Subcutaneous adipose tissue (tissue), 4 donors: ENCODE data around the gene SLC22A9. TPM values are rescaled to one million over a fixed set of nuclear protein-coding genes. Genes with fewer than 3 reads are reported as not detected.

Experiments used
- CTCF ChIP-seq: fragments of 450-650 bp; IDR thresholded peaks from one replicate; pipeline ENCODE4 v1.5.1; 2016; ENCODE audit warnings: low read depth, mild to moderate bottlenecking, control low read depth, antibody characterized with exemption, moderate library complexity
- total RNA-seq, 4 donors: library from RNA; depleted of rRNA; stranded (reverse); fragments of >200 nt; gene quantifications; one replicate each; pipeline ENCODE4 v1.1.0, GENCODE V29; 2016

SLC22A9 gene
- total RNA-seq, 4 donors from 2014 or later, result not detected

GRCh38 chr11:63459586-63459985 is 90.0 kb downstream of the SLC22A9 start:
- TF ChIP-seq CTCF, result no peak

Other genes starting within 250 kb of the SLC22A9 start
- not detected for gene SLC22A24, start 225.6 kb upstream of the SLC22A9 start, total RNA-seq
- gene SLC22A25, start 126.2 kb upstream of the SLC22A9 start, total RNA-seq, result under 1 TPM in 2 of 4 donors, not detected in 2; 0.19 to 0.22 TPM
- 10 to 100 TPM; 38.2 to 59.5 (median 42.9) TPM for gene PLAAT5, start 121.4 kb downstream of the SLC22A9 start, total RNA-seq
- gene LGALS12, start 136.3 kb downstream of the SLC22A9 start, total RNA-seq, result 100 to 1,000 TPM in 1 of 4 donors, 10 to 100 TPM in 3; 30.2 to 230 (median 71.0) TPM
- gene PLAAT4, start 167.0 kb downstream of the SLC22A9 start, total RNA-seq, result 10 to 100 TPM in 3 of 4 donors, 1 to 10 TPM in 1; 9.9 to 21.2 (median 15.4) TPM
- not detected for gene PLAAT2, start 193.6 kb downstream of the SLC22A9 start, total RNA-seq
- gene PLAAT3, start 244.6 kb downstream of the SLC22A9 start, total RNA-seq, result 100 to 1,000 TPM; 278 to 514 (median 407) TPM